Peyer's patch (tissue), 4 donors: ENCODE measurements around the gene STK17B.

ENCODE experiments used
- CTCF ChIP-seq, 6 experiments: fragments of 450-650 bp in 4 of 6; fragments of 200-600 bp in 2 of 6; sonication (generic) in 1 of 6; IDR thresholded peaks; one replicate each; pipeline ENCODE4 v1.5.1; 2017 to 2019; ENCODE audit warnings: antibody characterized with exemption in 6 of 6, mild to moderate bottlenecking in 3 of 6, moderate library complexity in 1 of 6
- POLR2A ChIP-seq, 2 donors: fragments of 450-650 bp; IDR thresholded peaks; one replicate each; pipeline ENCODE4 v1.5.1; 2017; ENCODE audit warnings: antibody characterized with exemption in 2 of 2, mild to moderate bottlenecking in 2 of 2, moderate library complexity in 2 of 2

DNA sequence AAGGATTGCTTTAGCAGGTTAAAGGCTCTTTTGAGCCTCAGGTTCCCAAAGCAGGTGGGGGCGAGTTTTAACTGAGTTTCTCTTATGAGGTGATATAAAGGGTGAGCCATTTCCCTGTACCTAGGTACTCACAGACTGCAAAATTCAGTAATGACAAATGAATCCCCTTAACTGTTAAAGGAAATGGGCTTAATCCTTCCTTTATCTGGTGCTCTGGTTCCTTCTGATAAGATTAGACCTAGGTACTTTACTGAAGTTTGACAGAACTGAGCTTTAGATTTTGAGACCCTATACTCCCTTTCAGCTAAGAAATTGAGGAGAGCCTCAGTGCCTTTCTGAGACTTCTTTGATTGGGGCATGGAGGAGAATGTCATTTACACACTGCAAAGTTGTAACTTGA lies 42.6 kb downstream of the STK17B start:
- TF ChIP-seq CTCF (IDR thresholded peaks at IDR 0.05) (no peak), POLR2A (IDR thresholded peaks at IDR 0.05) (no peak)
